HepG2 (cell line): ENCODE results near the gene TWNK. TPM values are rescaled to one million over a fixed set of nuclear protein-coding genes. Genes with fewer than 3 reads are reported as not detected.
A peak's percentile ranks its signal among the peaks of the same experiment; 100 is the strongest.

ENCODE experiments used
- AHR ChIP-seq: IDR thresholded peaks from 2 replicates; pipeline ENCODE4 v1.6.1; 2018; ENCODE audit warnings: missing genetic modification reagents, missing compliant biosample characterization
- ATF4 ChIP-seq, 2 experiments: fragments of 450-650 bp in 1 of 2; sonication (generic) in 1 of 2; formaldehyde crosslinking; IDR thresholded peaks; 2 replicates each; pipeline versions ENCODE4 v1.5.0 to v1.8.0; 2020 to 2022; ENCODE audit warnings: mild to moderate bottlenecking in 1 of 2, missing genetic modification reagents in 1 of 2
- GFI1 ChIP-seq: sonication (generic); formaldehyde crosslinking; IDR thresholded peaks from 2 replicates; pipeline ENCODE4 v1.5.0; 2020; ENCODE audit warnings: missing genetic modification reagents, mild to moderate bottlenecking, borderline replicate concordance
- KAT8 ChIP-seq: IDR thresholded peaks from 2 replicates; pipeline ENCODE4 v1.6.1; 2016; ENCODE audit warnings: missing genetic modification reagents, missing compliant biosample characterization
- MXI1 ChIP-seq: IDR thresholded peaks from 3 replicates; pipeline ENCODE4 v1.6.1; 2012; ENCODE audit warnings: low read depth, low read length, inconsistent platforms, borderline replicate concordance
- SIN3A ChIP-seq: IDR thresholded peaks from 2 replicates; pipeline ENCODE4 v1.6.1; 2011; ENCODE audit warnings: low read depth, mild to moderate bottlenecking, control low read depth, low read length, borderline replicate concordance
- SKIL ChIP-seq: sonication (generic); formaldehyde crosslinking; IDR thresholded peaks from 2 replicates; pipeline ENCODE4 v1.8.0; 2022; ENCODE audit warnings: missing genetic modification reagents, mild to moderate bottlenecking, moderate library complexity, borderline replicate concordance
- SMAD3 ChIP-seq: sonication (generic); formaldehyde crosslinking; IDR thresholded peaks from 2 replicates; pipeline ENCODE4 v1.4.0; 2020; ENCODE audit warnings: missing genetic modification reagents
- XBP1 ChIP-seq: sonication (generic); formaldehyde crosslinking; IDR thresholded peaks from 2 replicates; pipeline ENCODE4 v1.5.0; 2020; ENCODE audit warnings: missing genetic modification reagents
- YEATS2 ChIP-seq: sonication (generic); formaldehyde crosslinking; IDR thresholded peaks from 2 replicates; pipeline ENCODE4 v1.4.0; 2020; ENCODE audit warnings: missing genetic modification reagents, borderline replicate concordance
- ZFP37 ChIP-seq: sonication (generic); formaldehyde crosslinking; IDR thresholded peaks from 2 replicates; pipeline ENCODE4 v1.4.0; 2020; ENCODE audit warnings: missing genetic modification reagents, borderline replicate concordance
- ZIK1 ChIP-seq: sonication (generic); formaldehyde crosslinking; IDR thresholded peaks from 2 replicates; pipeline ENCODE4 v1.5.0; 2020; ENCODE audit warnings: mild to moderate bottlenecking, low read depth, missing genetic modification reagents, borderline replicate concordance
- ZNF256 ChIP-seq: sonication (generic); formaldehyde crosslinking; conservative IDR thresholded peaks from 2 replicates; pipeline ENCODE4 v1.4.0; 2020; ENCODE audit warnings: missing genetic modification reagents
- ZNF468 ChIP-seq: sonication (generic); formaldehyde crosslinking; IDR thresholded peaks from 2 replicates; pipeline ENCODE4 v1.8.0; 2022; ENCODE audit warnings: mild to moderate bottlenecking, moderate library complexity, missing genetic modification reagents
- ZNF510 ChIP-seq: sonication (generic); formaldehyde crosslinking; IDR thresholded peaks from 2 replicates; pipeline ENCODE4 v1.4.0; 2020; ENCODE audit warnings: low read depth, mild to moderate bottlenecking, missing genetic modification reagents
- ZNF543 ChIP-seq: sonication (generic); formaldehyde crosslinking; IDR thresholded peaks from 2 replicates; pipeline ENCODE4 v1.4.0; 2020; ENCODE audit warnings: mild to moderate bottlenecking, missing genetic modification reagents
- ZNF577 ChIP-seq: sonication (generic); formaldehyde crosslinking; IDR thresholded peaks from 2 replicates; pipeline ENCODE4 v1.4.0; 2020; ENCODE audit warnings: mild to moderate bottlenecking, low read depth, missing genetic modification reagents, borderline replicate concordance
- ZNF646 ChIP-seq: sonication (generic); formaldehyde crosslinking; IDR thresholded peaks from 2 replicates; pipeline ENCODE4 v1.9.0; 2021; ENCODE audit warnings: mild to moderate bottlenecking, missing genetic modification reagents
- ZNF878 ChIP-seq: sonication (generic); formaldehyde crosslinking; IDR thresholded peaks from 2 replicates; pipeline ENCODE4 v1.8.1; 2023; ENCODE audit warnings: mild to moderate bottlenecking, missing genetic modification reagents, moderate library complexity
- ZNF879 ChIP-seq: sonication (generic); formaldehyde crosslinking; IDR thresholded peaks from 2 replicates; pipeline ENCODE4 v1.8.1; 2023; ENCODE audit warnings: missing genetic modification reagents
- polyA plus RNA-seq, 8 experiments: library from polyadenylated mRNA; depleted of rRNA in 3 of 8; stranded (reverse) in 7 of 8; unstranded in 1 of 8; fragments of >200 nt; fragmentation: Illumina TruSeq in 4 of 8; extraction: Trizol in 4 of 8; gene quantifications; 2 replicates each; pipeline versions ENCODE4 v1.2.1 to v1.2.3, GENCODE V29; 2011 to 2016; ENCODE audit warnings: low read depth in 4 of 8, missing spikeins in 1 of 8, mixed read lengths in 1 of 8; ENCODE audit not compliant: insufficient read depth in 1 of 8
- total RNA-seq, 5 experiments: library from RNA; depleted of rRNA; stranded (reverse); fragments of >200 nt; fragmentation: Illumina TruSeq; extraction: Trizol; gene quantifications; 2 replicates each; pipeline ENCODE4 v1.2.3, GENCODE V29; 2016; ENCODE audit warnings: low read depth in 1 of 5

TWNK gene
- total and polyA plus RNA-seq, 2 of the 13 experiments (the other 11 are each of a cell fraction or from before 2014, with no cell fraction given): 10.7 to 16.5 TPM

- TF ChIP-seq KAT8 (CRISPR knock-in tag) (peak; percentile 69; the same call in 1 of the 2 replicates), ZNF468 (CRISPR knock-in tag) (no peak), YEATS2 (CRISPR knock-in tag) (0 out of 2 replicates have a peak, but pooled peaks have one; percentile 41), ZNF577 (CRISPR knock-in tag) (no peak), ZFP37 (CRISPR knock-in tag) (peak; percentile 66; the same call in 1 of the 2 replicates), ZNF256 (0 out of 2 replicates have a peak, but pooled peaks have one; percentile 22), ZNF879 (CRISPR knock-in tag) (no peak), AHR (0 out of 2 replicates have a peak, but pooled peaks have one; percentile 45), ZIK1 (CRISPR knock-in tag) (peak; percentile 22; the same call in 1 of the 2 replicates), SMAD3 (CRISPR knock-in tag) (no peak), SIN3A (0 out of 2 replicates have a peak, but pooled peaks have one; percentile 40), SKIL (CRISPR knock-in tag) (no peak), XBP1 (CRISPR knock-in tag) (no peak), ATF4 (CRISPR knock-in tag; IDR thresholded peaks at IDR 0.05) (no peak), ZNF878 (CRISPR knock-in tag) (no peak), ZNF646 (no peak), GFI1 (no peak), ZNF510 (CRISPR knock-in tag) (no peak; the same call in 1 of the 2 replicates), MXI1 (peak; percentile 33; the same call in 1 of the 3 replicates), ZNF543 (CRISPR knock-in tag) (no peak; the same call in 1 of the 2 replicates)
Measured at GRCh38 chr10:100997360-100998182, 10.2 kb downstream of the TWNK start (continued).
